ENCODE data around the gene MAP7. TPM values are rescaled to one million over a fixed set of nuclear protein-coding genes. Genes with fewer than 3 reads are reported as not detected.

MAP7 gene
- total and polyA plus RNA-seq, 2 donors (not counting 3 experiments of a cell fraction or from before 2014, with no cell fraction given): 0.07 to 0.42 TPM

DNA sequence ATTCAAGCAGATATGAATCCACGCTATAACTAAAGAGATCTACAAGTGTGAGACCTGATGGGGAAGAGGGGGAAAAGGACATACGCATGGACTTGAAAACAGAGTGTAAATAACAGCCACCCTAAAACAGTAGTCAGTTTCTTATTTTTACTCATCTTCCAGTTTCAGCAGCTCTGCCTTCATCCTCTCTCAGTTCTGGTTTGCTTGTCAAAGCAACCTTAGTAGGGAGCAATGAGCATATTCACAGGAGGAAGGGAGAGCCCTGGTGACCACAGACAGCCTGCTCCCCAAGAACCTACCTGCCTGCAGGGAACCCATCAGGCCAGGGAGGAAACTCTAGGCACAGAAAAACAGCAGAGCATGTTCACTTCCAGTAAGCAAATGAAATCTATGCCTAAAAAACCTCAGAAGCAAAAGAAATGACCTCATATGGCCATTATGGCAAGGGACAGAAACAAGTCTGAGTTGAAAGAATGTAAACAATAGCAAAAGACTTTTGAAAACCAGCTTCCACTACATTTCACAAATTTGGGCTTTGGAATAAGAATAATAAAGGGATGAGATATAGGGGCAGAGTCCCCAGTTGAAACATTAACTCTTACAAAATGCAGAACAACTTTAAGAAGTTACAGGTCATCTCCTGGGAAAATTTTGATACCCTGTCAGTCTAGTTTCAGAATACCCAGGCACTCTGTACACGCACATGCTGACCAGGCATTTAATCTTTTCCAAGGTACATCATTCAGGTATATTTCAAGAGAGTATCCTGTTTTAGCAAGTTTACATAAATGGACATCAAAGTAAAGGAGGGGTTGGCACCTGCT lies 139.8 kb downstream of the MAP7 start:
- FAIRE-seq: no peak

More for the DNA sequence above, 139.8 kb downstream of the MAP7 start:
- Histone ChIP-seq H3K4me1 (ENCODE audit: control insufficient read depth, extremely low read depth, insufficient read depth, low read length) (no peaks in the 10 kb centered on the region), H3K27ac (ENCODE audit: insufficient read depth, low read depth, low read length) (no peak overlapping the region), H3K27me3 (ENCODE audit: control insufficient read depth in 2 of 2, insufficient read depth in 2 of 2, low read length in 2 of 2) (no peaks in the 10 kb centered on the region), H3K79me2 (ENCODE audit: control insufficient read depth, insufficient read depth, low read length) (no peaks in the 10 kb centered on the region), H3K36me3 (ENCODE audit: control insufficient read depth in 2 of 2, extremely low read depth in 1 of 2, insufficient read depth in 2 of 2, low read length in 2 of 2) (no peaks in the 10 kb centered on the region), H2AFZ (ENCODE audit: low read depth, low read length) (no peak overlapping the region), H4K20me1 (replicated peaks; ENCODE audit: control insufficient read depth, extremely low read depth, insufficient read depth, low read length) (no peaks in the 10 kb centered on the region), H3K9me1 (replicated peaks; ENCODE audit: control insufficient read depth, extremely low read depth, insufficient read depth, low read length) (no peaks in the 10 kb centered on the region), H3K4me2 (ENCODE audit: insufficient read depth, low read length) (no peak overlapping the region), H3K9ac (replicated peaks; ENCODE audit: extremely low read depth, insufficient read depth, low read length) (no peak overlapping the region), H3K4me3 (replicated peaks in 1 of 3; ENCODE audit: insufficient read depth in 1 of 3, low read depth in 1 of 3, low read length in 3 of 3) (no peak overlapping the region), H3K9me3 (replicated peaks; ENCODE audit: control insufficient read depth, insufficient read depth, low read length) (no peaks in the 10 kb centered on the region)
- ChIA-PET CTCF (no interaction called here), POLR2A (no interaction called here)
- dilution Hi-C loops (cut with MboI; ENCODE audit: extremely low pct_ligation_motif_present, low sequenced_read_pairs) (no loop called here), intact Hi-C loops (cut with micrococcal nuclease) (no loop called here)
- DNase-seq (ENCODE audit: low read depth, low spot score): no peak
- no TSS peak for BruUV-seq (replicated peaks)
- no peak for TF ChIP-seq FOS (IDR thresholded peaks at IDR 0.05; ENCODE audit: borderline replicate concordance, insufficient read depth, low read length)
- no peak for TF ChIP-seq EZH2 (IDR thresholded peaks at IDR 0.05; ENCODE audit: borderline replicate concordance, low read depth, low read length, severe bottlenecking)
- no peak for TF ChIP-seq CTCF (IDR thresholded peaks at IDR 0.05; ENCODE audit: extremely low read depth in 1 of 2, insufficient read depth in 1 of 2, low read depth in 1 of 2, low read length in 2 of 2)
- TF ChIP-seq POLR2AphosphoS5 (IDR thresholded peaks at IDR 0.05; ENCODE audit: insufficient read depth, low read depth, low read length): no peak
- TF ChIP-seq POLR2A (IDR thresholded peaks at IDR 0.05; ENCODE audit: low read depth, low read length): no peak
- TF ChIP-seq GATA2 (IDR thresholded peaks at IDR 0.05; ENCODE audit: insufficient read depth, insufficient read length, low read depth, low read length): no peak
- TF ChIP-seq, protein P1, sequence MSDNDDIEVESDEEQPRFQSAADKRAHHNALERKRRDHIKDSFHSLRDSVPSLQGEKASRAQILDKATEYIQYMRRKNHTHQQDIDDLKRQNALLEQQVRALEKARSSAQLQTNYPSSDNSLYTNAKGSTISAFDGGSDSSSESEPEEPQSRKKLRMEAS (IDR thresholded peaks at IDR 0.05; ENCODE audit: insufficient read depth, insufficient read length): no peak
- no peak for TF ChIP-seq JUN (IDR thresholded peaks at IDR 0.05; ENCODE audit: borderline replicate concordance, insufficient read depth, insufficient read length, low read depth)
- TF ChIP-seq MYC (IDR thresholded peaks at IDR 0.05; ENCODE audit: low read depth, low read length): no peak
